GM12875 (cell line): ENCODE results near the gene SMC1A.

ENCODE experiments used
- H3K4me3 ChIP-seq: one replicate; pipeline ENCODE4 v1.5.1; 2011; ENCODE audit warnings: low read depth, low read length, control low read depth
- TF ChIP-seq, protein P1 (sequence below): IDR thresholded peaks from 2 replicates; pipeline ENCODE4 v1.5.1; 2011; ENCODE audit warnings: low read depth, mild to moderate bottlenecking, control low read depth, inconsistent platforms, low read length, moderate library complexity, borderline replicate concordance; ENCODE audit not compliant: insufficient read depth

SMC1A gene

DNA sequence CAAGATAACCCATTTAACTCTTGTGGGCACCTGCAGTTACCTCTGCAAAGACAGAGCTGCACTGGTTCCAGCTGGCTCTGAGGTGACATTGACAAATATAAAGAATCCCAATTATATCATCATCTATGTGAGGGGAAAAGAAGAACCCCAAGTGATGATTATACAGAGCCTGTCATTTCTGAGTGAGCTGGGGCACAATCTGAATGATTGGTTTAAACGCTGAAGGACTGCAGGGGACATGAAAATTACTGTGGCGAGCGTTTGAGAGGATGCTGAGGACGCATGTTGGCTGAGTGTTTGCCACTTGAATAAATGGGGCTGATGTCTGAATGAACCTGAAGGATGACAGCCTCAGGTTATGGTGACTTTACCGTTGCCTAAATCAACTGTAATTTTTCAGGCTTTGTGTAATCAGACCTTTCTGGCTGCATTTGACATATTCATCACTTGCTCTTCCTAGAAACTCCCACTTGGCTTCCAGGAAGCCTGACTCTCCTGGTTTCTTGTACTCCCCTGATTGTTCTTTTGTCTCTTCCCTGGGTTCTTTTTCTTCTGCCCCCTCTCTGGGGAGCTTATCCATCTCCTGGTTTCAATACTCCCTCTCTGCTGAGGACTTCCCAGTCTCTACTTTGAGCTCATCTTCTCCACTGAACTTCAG lies 15.8 kb upstream of the SMC1A start:
- H3K4me3 ChIP-seq, result no peak overlapping the region

DNA sequence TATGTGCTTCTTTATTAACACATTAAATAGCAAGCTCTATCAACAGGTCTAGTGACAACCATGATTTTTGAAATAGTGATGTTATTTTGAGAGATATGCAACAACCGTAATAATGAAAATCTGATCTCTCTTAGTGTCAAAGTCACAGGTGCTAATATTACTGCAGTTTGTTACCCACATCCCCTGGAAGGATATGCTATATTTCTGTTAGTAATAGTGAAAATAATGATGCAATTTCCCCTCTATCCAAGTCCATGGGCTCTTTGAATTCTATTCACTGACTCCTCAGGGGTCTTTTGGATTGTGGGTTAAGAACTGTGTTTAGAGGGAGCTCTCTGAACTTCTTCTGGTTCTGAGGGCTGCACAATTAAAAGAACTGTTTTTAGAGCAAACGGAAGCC lies 14.8 kb upstream of the SMC1A start:
- H3K4me3 ChIP-seq, result peak overlapping the region; percentile 16
- TF ChIP-seq, protein P1, sequence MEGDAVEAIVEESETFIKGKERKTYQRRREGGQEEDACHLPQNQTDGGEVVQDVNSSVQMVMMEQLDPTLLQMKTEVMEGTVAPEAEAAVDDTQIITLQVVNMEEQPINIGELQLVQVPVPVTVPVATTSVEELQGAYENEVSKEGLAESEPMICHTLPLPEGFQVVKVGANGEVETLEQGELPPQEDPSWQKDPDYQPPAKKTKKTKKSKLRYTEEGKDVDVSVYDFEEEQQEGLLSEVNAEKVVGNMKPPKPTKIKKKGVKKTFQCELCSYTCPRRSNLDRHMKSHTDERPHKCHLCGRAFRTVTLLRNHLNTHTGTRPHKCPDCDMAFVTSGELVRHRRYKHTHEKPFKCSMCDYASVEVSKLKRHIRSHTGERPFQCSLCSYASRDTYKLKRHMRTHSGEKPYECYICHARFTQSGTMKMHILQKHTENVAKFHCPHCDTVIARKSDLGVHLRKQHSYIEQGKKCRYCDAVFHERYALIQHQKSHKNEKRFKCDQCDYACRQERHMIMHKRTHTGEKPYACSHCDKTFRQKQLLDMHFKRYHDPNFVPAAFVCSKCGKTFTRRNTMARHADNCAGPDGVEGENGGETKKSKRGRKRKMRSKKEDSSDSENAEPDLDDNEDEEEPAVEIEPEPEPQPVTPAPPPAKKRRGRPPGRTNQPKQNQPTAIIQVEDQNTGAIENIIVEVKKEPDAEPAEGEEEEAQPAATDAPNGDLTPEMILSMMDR, result no peak

More for the DNA sequence above, 15.8 kb upstream of the SMC1A start:
- TF ChIP-seq, protein P1, result no peak

DNA sequence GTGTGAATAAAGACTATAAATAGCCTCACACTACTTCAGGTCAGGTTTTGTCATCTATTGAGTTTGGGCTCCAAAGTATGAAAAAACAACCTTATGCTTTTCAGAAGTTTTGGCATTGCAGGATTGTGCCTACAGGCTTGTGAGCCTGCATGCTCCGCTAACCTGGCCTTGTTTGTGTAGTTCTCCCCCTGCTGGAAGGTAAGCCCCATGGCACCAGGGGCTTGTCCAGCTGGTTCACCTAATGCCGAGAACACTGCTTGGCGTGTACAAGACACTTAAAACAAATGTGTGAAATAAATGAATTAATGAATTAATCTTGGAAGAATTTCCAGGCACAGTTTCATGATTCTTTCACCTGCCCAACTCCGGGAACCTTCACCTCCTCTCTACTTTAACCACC lies 13.5 kb upstream of the SMC1A start:
- TF ChIP-seq, protein P1, result peak; percentile 92
- no peak overlapping the region for H3K4me3 ChIP-seq

DNA sequence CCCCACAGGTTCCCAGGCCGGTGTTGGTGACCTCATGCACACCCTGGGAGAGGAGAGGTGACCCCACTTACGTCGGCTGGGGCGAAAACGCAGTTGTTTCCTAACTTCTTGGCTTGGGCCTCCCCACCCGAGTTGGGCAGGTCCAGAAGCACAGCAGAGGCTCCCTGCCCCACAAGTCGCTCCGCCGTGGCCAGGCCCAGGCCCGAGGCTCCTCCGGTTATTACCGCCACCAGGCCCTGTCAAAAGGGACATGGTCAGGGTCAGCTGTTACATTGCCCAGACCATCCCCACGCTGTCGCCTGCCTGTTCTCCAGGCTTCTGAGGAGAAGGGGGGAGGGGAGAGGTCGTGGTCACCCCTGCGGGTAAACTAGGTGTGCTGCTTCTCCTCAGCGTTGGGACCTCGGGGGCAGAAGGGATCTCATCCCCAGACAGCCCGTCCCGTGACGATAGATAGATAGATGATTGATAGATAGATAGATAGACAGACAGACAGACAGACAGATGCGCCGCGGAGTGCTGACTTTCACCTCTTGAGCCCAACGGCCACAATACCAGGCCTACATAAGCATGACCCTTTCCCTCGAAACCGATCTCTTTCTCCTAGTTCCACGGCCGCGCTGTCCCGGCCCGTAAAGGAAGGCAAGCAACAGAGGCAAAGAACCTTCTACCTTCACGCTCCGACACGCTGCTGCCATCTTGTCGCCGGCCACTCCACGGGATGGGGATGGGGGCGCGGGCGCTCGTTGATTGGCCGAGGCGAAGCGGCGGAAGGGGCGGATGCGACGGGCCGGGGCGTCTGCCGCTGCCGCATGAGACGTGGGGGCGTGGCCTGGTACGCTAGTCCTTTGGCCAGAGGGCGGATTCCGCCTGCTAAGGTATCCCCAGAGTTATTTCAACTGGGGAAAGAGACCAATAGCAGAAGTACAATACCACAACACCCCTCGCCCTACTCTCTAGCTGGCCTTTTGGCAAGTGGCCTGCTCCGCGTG lies 11.5 kb upstream of the SMC1A start, which contains the start of gene HSD17B10:
Gene HSD17B10 (minus strand): TSS at position 720 of the 989 bp plus-strand sequence. CDS start 25 bp downstream, at position 695.
- H3K4me3 ChIP-seq, result peak within 1 kb of the TSS; percentile 75

GRCh38 chrX:53430231-53430630 lies 7.8 kb upstream of the SMC1A start:
- TF ChIP-seq, protein P1, result no peak
- no peak overlapping the region for H3K4me3 ChIP-seq

More for the DNA sequence above, 11.5 kb upstream of the SMC1A start, which contains the start of gene HSD17B10:
- TF ChIP-seq, protein P1, result no peak

DNA sequence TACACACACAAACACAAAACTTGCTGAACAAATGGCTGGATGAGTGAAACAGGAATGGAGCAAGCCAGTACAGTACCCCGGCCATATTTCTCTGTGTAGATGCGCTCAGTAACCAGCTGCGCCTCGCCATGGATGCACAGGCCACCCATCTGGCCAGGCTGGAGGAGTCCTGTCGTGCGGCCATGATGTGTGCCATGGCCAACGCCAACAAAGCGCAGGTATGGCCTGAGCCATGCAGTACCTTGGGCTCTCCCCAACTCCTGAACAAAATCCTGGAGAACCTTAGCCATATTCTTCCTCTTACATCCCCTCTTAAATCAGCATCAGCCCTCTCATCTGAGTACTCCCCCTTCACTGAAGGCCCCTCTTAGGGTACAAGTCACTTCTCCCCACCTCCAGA lies 7.3 kb upstream of the SMC1A start:
- TF ChIP-seq, protein P1, result no peak
- no peak overlapping the region for H3K4me3 ChIP-seq

- TF ChIP-seq, protein P1, result no peak
- peak within 1 kb of the TSS; percentile 99 for H3K4me3 ChIP-seq
Measured at GRCh38 chrX:53422861-53423306, 430 bp upstream of the SMC1A start, which contains the start of gene RIBC1. Gene RIBC1, plus strand, starts transcription at chrX:53422873. Its CDS starts 3,404 bp downstream, at chrX:53426277.
